Measurements from ENCODE around the gene NFIC. TPM values are rescaled to one million over a fixed set of nuclear protein-coding genes. Genes with fewer than 3 reads are reported as not detected.

Gene NFIC
- total and polyA plus RNA-seq, 2 donors from 2014 or later = 20.3 to 173 TPM

- peaks cover 0 to under 1% (median 0%) of the 10 kb centered on the region in 3 donors for H3K36me3 ChIP-seq (ENCODE audit: control insufficient read depth in 2 of 3, insufficient read depth in 3 of 3, low read length in 3 of 3)
- H3K27me3 ChIP-seq (ENCODE audit: control insufficient read depth, insufficient read depth, low read length) = no peaks in the 10 kb centered on the region
- TF ChIP-seq CTCF (IDR thresholded peaks at IDR 0.05; ENCODE audit: borderline replicate concordance, extremely low read depth, insufficient read depth) = no peak
- no peaks in the 10 kb centered on the region for H3K9me3 ChIP-seq (ENCODE audit: control insufficient read depth in 2 of 3, insufficient read depth in 1 of 3, low read length in 3 of 3)
- DNase-seq (no peak), FAIRE-seq (no peak)
- H3K27ac ChIP-seq (ENCODE audit: low read depth in 2 of 2, low read length in 2 of 2) = no peak overlapping the region
- no peak overlapping the region for H3K4me3 ChIP-seq (ENCODE audit: low read length in 3 of 3)
- H3K4me1 ChIP-seq (ENCODE audit: control insufficient read depth in 2 of 3, insufficient read depth in 2 of 3, low read depth in 1 of 3, low read length in 3 of 3) = peaks cover 0 to 6% (median 0%) of the 10 kb centered on the region in 3 donors
- intact Hi-C loops (cut with DNase I) = no loop called here
- no peak overlapping the region for H3K9ac ChIP-seq (ENCODE audit: low read length in 3 of 3)
Measured at GRCh38 chr19:3467437-3468198, 101.2 kb downstream of the NFIC start.

- Histone ChIP-seq H3K4me1 (ENCODE audit: control insufficient read depth in 2 of 3, insufficient read depth in 2 of 3, low read depth in 1 of 3, low read length in 3 of 3) (peaks cover 0 to 7% (median 0%) of the 10 kb centered on the region in 3 donors), H3K4me3 (ENCODE audit: low read length in 3 of 3) (no peak overlapping the region), H3K27ac (ENCODE audit: low read depth in 2 of 2, low read length in 2 of 2) (no peak overlapping the region), H3K9ac (ENCODE audit: low read length in 3 of 3) (no peak overlapping the region), H3K9me3 (ENCODE audit: control insufficient read depth in 2 of 3, insufficient read depth in 1 of 3, low read length in 3 of 3) (no peaks in the 10 kb centered on the region), H3K36me3 (ENCODE audit: control insufficient read depth in 2 of 3, insufficient read depth in 3 of 3, low read length in 3 of 3) (no peaks in the 10 kb centered on the region), H3K27me3 (ENCODE audit: control insufficient read depth, insufficient read depth, low read length) (no peaks in the 10 kb centered on the region)
- DNase-seq (no peak), FAIRE-seq (no peak)
- intact Hi-C loops (cut with DNase I) = no loop called here
- no peak for TF ChIP-seq CTCF (IDR thresholded peaks at IDR 0.05; ENCODE audit: borderline replicate concordance, extremely low read depth, insufficient read depth)
Measured at GRCh38 chr19:3468211-3468610, 101.8 kb downstream of the NFIC start.

- H3K4me3 ChIP-seq (ENCODE audit: low read length in 3 of 3) = no peak overlapping the region
- no peak for TF ChIP-seq CTCF (IDR thresholded peaks at IDR 0.05; ENCODE audit: borderline replicate concordance, extremely low read depth, insufficient read depth)
- H3K9ac ChIP-seq (ENCODE audit: low read length in 3 of 3) = no peak overlapping the region
- no peaks in the 10 kb centered on the region for H3K9me3 ChIP-seq (ENCODE audit: control insufficient read depth in 2 of 3, insufficient read depth in 1 of 3, low read length in 3 of 3)
- intact Hi-C loops (cut with DNase I) = loop anchor here (10.0 kb wide), 1 partner anchor 145 kb away; no protein-coding TSS in a partner anchor
- FAIRE-seq (no peak), DNase-seq (no peak)
- peaks cover 0 to 6% (median 3%) of the 10 kb centered on the region in 3 donors for H3K36me3 ChIP-seq (ENCODE audit: control insufficient read depth in 2 of 3, insufficient read depth in 3 of 3, low read length in 3 of 3)
- H3K27ac ChIP-seq (ENCODE audit: low read depth in 2 of 2, low read length in 2 of 2) = no peak overlapping the region
- H3K27me3 ChIP-seq (ENCODE audit: control insufficient read depth, insufficient read depth, low read length) = no peaks in the 10 kb centered on the region
- peaks cover 0 to 12% (median 5%) of the 10 kb centered on the region in 3 donors for H3K4me1 ChIP-seq (ENCODE audit: control insufficient read depth in 2 of 3, insufficient read depth in 2 of 3, low read depth in 1 of 3, low read length in 3 of 3)
Measured at GRCh38 chr19:3469638-3470499, 103.5 kb downstream of the NFIC start.

Data from kidney (tissue), 14 donors.